ENCODE results near the gene MIS12.

Gene MIS12

GRCh38 chr17:5514976-5515375 lies 28.6 kb downstream of the MIS12 start:
- H3K4me3 Mint-ChIP-seq, result no peak overlapping the region
- peaks cover 34% of the 10 kb centered on the region for H3K36me3 Mint-ChIP-seq
- peaks cover 33% of the 10 kb centered on the region for H3K4me1 Mint-ChIP-seq
- H3K27ac Mint-ChIP-seq, result no peak overlapping the region
- H3K9me3 Mint-ChIP-seq, result no peaks in the 10 kb centered on the region
- no peaks in the 10 kb centered on the region for H3K27me3 Mint-ChIP-seq

- Mint-ChIP-seq H3K27me3 (no peaks in the 10 kb centered on the region), H3K4me3 (no peak overlapping the region), H3K36me3 (peaks cover 34% of the 10 kb centered on the region), H3K9me3 (no peaks in the 10 kb centered on the region), H3K27ac (peak overlapping the region; percentile 55), H3K4me1 (peaks cover 33% of the 10 kb centered on the region)
Measured at GRCh38 chr17:5516060-5516792, 29.9 kb downstream of the MIS12 start.

GRCh38 chr17:5522476-5522875 lies 36.1 kb downstream of the MIS12 start:
- Mint-ChIP-seq H3K27ac (no peak overlapping the region), H3K9me3 (no peaks in the 10 kb centered on the region), H3K27me3 (no peaks in the 10 kb centered on the region), H3K4me3 (no peak overlapping the region), H3K36me3 (peaks cover 9% of the 10 kb centered on the region), H3K4me1 (peaks cover 6% of the 10 kb centered on the region)

GRCh38 chr17:5523249-5523648 lies 36.9 kb downstream of the MIS12 start:
- peaks cover 4% of the 10 kb centered on the region for H3K36me3 Mint-ChIP-seq
- no peak overlapping the region for H3K27ac Mint-ChIP-seq
- H3K9me3 Mint-ChIP-seq, result no peaks in the 10 kb centered on the region
- no peaks in the 10 kb centered on the region for H3K27me3 Mint-ChIP-seq
- H3K4me1 Mint-ChIP-seq, result peaks cover 6% of the 10 kb centered on the region
- H3K4me3 Mint-ChIP-seq, result no peak overlapping the region

GRCh38 chr17:5526821-5527598 lies 40.6 kb downstream of the MIS12 start:
- Mint-ChIP-seq H3K9me3 (no peaks in the 10 kb centered on the region), H3K36me3 (peaks cover 9% of the 10 kb centered on the region), H3K27ac (peak overlapping the region; percentile 61), H3K4me3 (no peak overlapping the region), H3K4me1 (peaks cover 6% of the 10 kb centered on the region), H3K27me3 (no peaks in the 10 kb centered on the region)

GRCh38 chr17:5527601-5528250 lies 41.4 kb downstream of the MIS12 start:
- no peaks in the 10 kb centered on the region for H3K9me3 Mint-ChIP-seq
- no peak overlapping the region for H3K4me3 Mint-ChIP-seq
- H3K27me3 Mint-ChIP-seq, result no peaks in the 10 kb centered on the region
- H3K36me3 Mint-ChIP-seq, result peaks cover 12% of the 10 kb centered on the region
- peaks cover 6% of the 10 kb centered on the region for H3K4me1 Mint-ChIP-seq
- H3K27ac Mint-ChIP-seq, result peak overlapping the region; percentile 82

GRCh38 chr17:5530265-5531084 lies 44.1 kb downstream of the MIS12 start:
- Mint-ChIP-seq H3K4me3 (no peak overlapping the region), H3K27me3 (no peaks in the 10 kb centered on the region), H3K9me3 (no peaks in the 10 kb centered on the region), H3K36me3 (peaks cover 14% of the 10 kb centered on the region), H3K27ac (no peak overlapping the region), H3K4me1 (peaks cover 6% of the 10 kb centered on the region)

GRCh38 chr17:5531085-5531418 lies 44.7 kb downstream of the MIS12 start:
- no peaks in the 10 kb centered on the region for H3K27me3 Mint-ChIP-seq
- H3K27ac Mint-ChIP-seq, result no peak overlapping the region
- H3K4me1 Mint-ChIP-seq, result peaks cover 6% of the 10 kb centered on the region
- no peaks in the 10 kb centered on the region for H3K9me3 Mint-ChIP-seq
- no peak overlapping the region for H3K4me3 Mint-ChIP-seq
- peaks cover 14% of the 10 kb centered on the region for H3K36me3 Mint-ChIP-seq

- Mint-ChIP-seq H3K27me3 (no peaks in the 10 kb centered on the region), H3K9me3 (no peaks in the 10 kb centered on the region), H3K36me3 (peaks cover 16% of the 10 kb centered on the region), H3K4me1 (no peaks in the 10 kb centered on the region), H3K4me3 (no peak overlapping the region), H3K27ac (peak overlapping the region; percentile 52)
Measured at GRCh38 chr17:5532581-5532980, 46.2 kb downstream of the MIS12 start.

- Mint-ChIP-seq H3K27ac (no peak overlapping the region), H3K9me3 (no peaks in the 10 kb centered on the region), H3K4me3 (no peak overlapping the region), H3K27me3 (no peaks in the 10 kb centered on the region), H3K4me1 (no peaks in the 10 kb centered on the region), H3K36me3 (peaks cover 14% of the 10 kb centered on the region)
Measured at GRCh38 chr17:5533486-5534315, 47.3 kb downstream of the MIS12 start.

- Mint-ChIP-seq H3K36me3 (peaks cover 9% of the 10 kb centered on the region), H3K9me3 (no peaks in the 10 kb centered on the region), H3K27me3 (no peaks in the 10 kb centered on the region), H3K4me1 (no peaks in the 10 kb centered on the region), H3K27ac (peak overlapping the region; percentile 41), H3K4me3 (no peak overlapping the region)
Measured at GRCh38 chr17:5535436-5535835, 49.1 kb downstream of the MIS12 start.

- H3K27ac Mint-ChIP-seq, result peak overlapping the region; percentile 51
- H3K4me3 Mint-ChIP-seq, result no peak overlapping the region
- H3K9me3 Mint-ChIP-seq, result no peaks in the 10 kb centered on the region
- no peaks in the 10 kb centered on the region for H3K4me1 Mint-ChIP-seq
- H3K36me3 Mint-ChIP-seq, result peaks cover 9% of the 10 kb centered on the region
- no peaks in the 10 kb centered on the region for H3K27me3 Mint-ChIP-seq
Measured at GRCh38 chr17:5536866-5537650, 50.7 kb downstream of the MIS12 start.

- no peak overlapping the region for H3K27ac Mint-ChIP-seq
- no peaks in the 10 kb centered on the region for H3K4me1 Mint-ChIP-seq
- H3K9me3 Mint-ChIP-seq, result no peaks in the 10 kb centered on the region
- no peak overlapping the region for H3K4me3 Mint-ChIP-seq
- H3K27me3 Mint-ChIP-seq, result no peaks in the 10 kb centered on the region
- H3K36me3 Mint-ChIP-seq, result peaks cover 6% of the 10 kb centered on the region
Measured at GRCh38 chr17:5539286-5539685, 52.9 kb downstream of the MIS12 start.

- Mint-ChIP-seq H3K4me3 (no peak overlapping the region), H3K27ac (no peak overlapping the region), H3K27me3 (no peaks in the 10 kb centered on the region), H3K9me3 (no peaks in the 10 kb centered on the region), H3K36me3 (peaks cover 6% of the 10 kb centered on the region), H3K4me1 (no peaks in the 10 kb centered on the region)
Measured at GRCh38 chr17:5540321-5540720, 54.0 kb downstream of the MIS12 start.
